HCEC 1CT (cell line): ENCODE measurements around the gene ITFG1.
A peak's percentile ranks its signal among the peaks of the same experiment; 100 is the strongest.
"Not testable (repeated sequence)": the region's sequence is repeated elsewhere in the genome, so short reads cannot be mapped to it uniquely, and the experiment has no call there.

Experiments used
- DNase-seq: peaks from one replicate; pipeline ENCODE4 v3.0.0-alpha.2; 2017

Gene ITFG1

DNA sequence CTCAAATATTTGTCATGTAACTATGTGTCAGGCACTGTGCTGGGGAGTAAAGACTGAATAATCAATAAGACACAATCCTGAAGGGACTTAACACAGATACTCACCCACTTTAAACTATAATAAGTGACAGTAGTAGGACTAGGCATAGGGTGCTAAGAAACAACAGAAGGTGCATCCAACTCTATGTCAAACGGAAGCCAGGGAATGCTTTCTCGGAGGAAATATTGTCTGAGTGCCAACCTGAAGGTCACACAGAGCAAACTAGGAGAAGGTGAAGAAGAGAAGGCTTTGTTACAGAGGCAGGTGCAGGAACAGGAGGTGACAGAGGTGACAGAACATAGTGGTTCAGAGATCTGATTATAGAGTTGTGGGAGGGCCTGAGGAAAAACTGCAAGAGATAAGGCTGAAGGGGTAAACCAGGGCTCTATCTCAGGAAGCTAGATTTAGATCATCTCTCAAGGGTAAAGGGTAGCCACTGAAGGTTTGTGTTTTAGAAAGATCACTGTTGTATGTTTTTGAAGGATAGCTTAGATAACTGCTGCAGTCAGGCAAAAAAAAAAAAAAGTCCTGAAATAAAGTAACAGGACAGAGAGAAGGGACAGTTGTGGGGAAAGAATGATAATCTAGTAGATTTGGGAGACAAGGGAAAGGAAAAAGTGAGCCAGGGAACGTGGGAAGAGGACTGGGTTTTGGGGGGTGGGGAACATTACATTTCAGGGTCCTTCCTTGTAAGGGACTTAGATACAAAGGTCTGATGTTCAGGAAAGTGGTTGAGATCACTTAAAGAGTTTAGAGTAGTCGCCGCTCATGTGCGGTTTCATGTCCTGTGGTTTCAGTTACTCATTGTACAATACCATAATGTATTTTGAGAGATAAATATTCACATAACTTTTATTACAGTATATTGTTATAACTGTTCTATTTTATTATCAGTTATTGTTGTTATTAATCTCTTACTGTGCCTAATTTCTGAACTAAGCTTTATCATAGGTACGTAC, 231.5 kb downstream of the ITFG1 start:
- DNase-seq = no peak

DNA sequence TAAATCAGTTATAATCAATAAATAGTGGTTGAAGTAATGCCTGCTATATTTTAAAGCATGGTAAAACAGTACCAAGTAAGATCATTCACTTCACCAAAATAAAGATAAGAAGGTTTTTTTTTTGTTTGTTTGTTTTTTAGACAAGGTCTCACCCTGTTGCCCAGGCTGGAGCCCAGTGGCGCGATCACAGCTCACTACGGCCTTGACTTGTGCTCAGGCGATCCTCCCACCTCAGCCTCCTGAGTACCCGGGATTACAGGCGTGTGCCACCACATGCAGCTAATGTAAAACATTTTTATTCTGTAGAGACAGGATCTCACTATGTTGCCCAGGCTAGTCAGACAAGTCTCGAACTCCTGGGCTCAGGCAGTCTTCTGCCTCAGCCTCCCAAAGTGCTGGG, 232.6 kb downstream of the ITFG1 start:
- DNase-seq = no peak

DNA sequence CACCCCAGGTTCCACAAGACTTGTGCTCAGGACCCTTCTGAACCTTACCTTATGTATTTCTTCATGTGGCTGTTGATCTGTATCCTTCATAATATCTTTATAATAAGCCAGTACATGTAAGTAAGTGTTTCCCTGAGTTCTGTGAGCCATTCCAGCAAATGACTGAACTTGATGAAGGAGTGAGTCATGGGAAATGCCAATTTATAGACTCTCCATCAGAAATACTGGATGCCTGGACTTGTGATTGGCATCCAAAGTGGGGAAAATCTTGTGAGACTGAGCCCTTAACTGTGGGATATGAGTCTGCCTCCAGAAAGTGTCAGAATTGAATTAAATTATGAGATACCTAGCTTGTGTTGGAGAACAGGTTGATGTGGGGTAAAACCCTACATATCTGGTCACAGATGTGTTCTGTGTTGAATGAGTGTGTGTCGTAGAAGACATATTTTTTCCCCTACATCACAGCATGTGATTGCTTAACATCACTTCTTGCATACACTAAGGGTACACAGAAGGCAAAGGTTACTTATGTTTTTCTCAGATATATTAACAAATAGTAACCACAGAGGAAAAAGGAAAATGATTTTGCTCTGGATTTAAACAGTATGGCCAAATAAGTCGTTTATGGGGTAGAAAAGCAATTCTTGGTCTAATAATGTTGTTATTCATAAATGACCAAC, 247.0 kb downstream of the ITFG1 start:
- DNase-seq = peak; percentile 72

DNA sequence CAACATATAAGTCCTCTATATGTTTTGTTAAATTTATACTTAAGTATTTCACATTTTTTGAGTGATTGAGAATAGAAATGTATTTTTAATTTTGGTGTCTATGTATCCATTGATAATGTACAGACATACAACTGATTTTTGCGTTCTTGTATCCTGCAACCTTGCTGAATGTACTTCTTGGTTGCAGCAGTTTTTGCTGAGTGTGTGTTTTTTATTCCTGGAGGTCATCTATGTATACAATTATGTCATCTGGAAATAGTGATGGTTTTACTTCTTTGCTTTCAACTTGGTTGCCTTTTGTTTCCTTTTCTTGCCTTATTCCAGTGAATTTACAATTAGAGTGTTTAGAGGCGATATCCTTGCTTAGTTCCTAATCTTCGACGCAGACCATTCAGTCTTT, 249.6 kb downstream of the ITFG1 start:
- DNase-seq = no peak

DNA sequence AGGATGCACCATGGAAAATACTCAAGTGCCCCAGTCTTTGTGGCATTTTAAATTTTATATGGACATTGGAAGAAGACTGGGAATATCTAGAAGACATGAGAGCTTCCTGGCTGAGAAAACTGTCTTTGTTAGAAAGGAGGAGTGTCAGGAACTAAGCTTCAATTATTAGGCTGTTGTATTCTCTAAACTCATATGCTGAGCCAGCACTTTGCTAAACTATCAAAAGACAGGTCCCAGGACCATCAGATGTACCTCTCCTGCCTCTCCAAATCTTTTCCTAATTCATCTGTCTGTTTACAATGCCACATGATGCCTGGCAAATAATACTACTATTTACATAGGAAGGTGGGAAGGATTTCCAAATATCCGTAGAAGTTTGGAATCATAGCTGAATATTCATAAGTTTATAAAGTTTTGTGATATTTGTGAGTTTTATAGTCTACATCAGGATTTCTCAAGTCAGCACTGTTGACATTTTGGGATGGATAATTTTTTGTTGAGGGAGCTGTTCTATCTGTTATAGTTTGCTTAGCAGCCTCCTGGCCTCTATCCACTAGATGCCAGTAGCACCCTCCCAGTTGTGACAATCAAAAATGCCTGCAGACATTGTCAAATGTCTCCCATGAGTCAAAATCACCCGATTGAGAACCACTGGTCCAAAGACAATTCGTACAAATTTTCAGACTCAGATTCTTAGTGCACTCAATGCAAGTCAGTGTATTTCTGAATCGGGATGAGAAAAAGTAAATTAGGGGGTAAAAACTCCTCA, 255.9 kb downstream of the ITFG1 start:
- no peak for DNase-seq

DNA sequence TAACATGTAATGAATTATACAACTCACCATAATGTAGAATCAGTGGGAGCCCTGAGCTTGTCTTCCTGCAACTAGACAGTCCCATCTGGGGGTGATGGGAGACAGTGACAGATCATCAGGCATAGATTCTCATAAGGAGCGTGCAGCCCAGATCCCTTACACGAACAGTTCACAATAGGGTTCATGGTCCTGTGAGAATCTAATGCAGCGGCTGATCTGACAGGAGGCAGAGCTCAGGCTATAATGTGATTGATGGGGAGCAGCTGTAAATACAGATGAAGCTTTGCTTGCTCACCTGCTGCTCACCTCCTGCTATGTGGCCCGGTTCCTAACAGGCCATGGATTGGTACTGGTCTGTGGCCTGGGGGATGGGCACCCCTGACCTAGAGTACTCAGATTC, 257.4 kb downstream of the ITFG1 start:
- DNase-seq = not testable (repeated sequence)

DNA sequence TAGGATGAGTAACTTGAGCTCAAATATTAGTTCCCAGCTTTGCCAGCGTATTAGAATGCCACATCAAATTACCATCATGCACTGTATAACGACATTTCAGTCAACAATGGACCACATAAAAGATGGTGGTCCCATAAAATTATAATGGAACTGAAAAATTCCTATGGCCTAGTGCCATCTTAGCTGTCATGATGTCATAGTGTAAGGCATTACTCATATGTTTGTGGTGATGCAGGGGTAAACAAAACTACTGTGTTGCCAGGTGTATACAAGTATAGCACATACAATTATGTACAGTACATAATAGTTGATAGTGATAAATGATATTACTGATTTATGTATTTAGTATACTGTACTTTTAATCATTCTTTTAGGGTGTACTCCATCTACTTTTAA, 262.7 kb downstream of the ITFG1 start:
- DNase-seq = no peak

DNA sequence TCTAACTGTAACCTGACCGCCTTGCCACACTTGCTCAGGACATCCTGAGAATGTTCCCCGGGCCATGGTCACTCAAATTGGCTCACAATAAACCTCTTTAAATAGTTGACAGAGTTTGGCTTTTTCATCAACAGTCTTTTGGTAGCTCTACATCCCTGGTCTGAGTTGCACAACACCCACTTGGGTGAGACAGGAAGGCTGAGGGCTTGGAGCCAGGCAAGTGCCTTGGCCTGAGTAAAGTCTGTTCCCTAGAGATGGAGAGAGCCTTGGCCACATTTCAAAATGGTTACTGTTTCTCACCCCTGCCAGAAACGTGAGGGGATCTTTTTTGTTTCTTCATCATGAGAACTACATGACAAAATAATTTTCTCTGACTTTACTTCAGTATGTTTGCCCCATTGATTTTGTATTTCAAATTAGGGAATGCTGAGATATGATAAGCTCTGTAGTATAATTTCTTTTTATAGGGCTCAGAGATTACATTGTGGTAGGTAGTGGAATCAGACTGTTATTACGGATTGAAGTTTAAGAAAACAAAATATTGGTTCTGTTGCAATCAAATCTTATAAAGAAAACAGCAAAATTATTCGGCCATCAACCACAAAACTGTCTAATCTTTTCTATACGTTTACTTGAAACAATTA, 263.2 kb downstream of the ITFG1 start:
- DNase-seq = peak; percentile 3

DNA sequence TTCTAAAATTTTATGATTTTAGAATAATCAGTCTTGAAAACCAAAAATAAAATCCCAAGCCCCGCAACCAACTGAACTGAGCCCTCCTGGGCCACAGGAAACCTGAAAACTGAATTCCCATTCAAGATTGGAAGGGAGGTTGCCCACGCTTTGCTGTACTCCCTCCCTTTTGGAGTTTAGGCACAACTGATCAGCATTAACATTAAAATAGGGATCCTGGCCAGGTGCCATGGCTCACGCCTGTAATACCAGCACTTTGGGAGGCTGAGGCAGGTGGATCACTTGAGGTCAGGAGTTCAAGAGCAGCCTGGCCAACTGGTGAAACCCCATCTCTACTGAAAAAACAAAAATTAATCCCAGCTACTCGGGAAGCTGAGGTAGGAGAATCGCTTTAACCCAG, 264.4 kb downstream of the ITFG1 start:
- no peak for DNase-seq

DNA sequence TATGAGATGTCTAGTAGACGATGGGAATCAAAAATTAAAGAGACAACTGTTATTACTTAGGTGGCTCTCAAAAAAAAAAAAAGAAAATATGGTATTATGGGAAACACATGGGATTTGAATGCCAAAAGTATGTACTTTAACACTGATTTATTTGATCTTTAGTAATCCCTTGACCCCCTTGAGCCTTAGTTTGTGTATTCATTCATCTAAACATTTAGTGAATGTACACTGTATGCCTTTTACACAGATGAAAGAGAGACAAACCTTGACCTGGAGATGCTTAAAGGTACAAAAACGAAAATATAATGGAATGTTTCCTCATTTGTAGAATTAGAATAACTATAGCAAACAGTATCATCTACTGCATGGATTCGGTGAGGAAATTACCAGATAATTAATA, 278.5 kb downstream of the ITFG1 start:
- no peak for DNase-seq

DNA sequence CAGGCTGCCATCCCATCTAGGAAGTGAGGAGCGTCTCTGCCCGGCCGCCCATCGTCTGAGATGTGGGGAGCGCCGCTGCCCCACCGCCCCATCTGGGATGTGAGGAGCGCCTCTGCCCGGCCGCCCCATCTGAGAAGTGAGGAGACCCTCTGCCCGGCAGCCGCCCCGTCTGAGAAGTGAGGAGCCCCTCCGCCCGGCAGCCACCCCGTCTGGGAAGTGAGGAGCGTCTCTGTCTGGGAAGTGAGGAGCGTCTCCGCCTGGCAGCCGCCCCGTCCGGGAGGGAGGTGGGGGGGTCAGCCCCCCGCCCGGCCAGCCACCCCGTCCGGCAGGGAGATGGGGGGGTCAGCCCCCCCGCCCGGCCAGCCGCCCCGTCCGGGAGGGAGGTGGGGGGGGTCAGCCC, 279.8 kb downstream of the ITFG1 start:
- DNase-seq = not testable (repeated sequence)

DNA sequence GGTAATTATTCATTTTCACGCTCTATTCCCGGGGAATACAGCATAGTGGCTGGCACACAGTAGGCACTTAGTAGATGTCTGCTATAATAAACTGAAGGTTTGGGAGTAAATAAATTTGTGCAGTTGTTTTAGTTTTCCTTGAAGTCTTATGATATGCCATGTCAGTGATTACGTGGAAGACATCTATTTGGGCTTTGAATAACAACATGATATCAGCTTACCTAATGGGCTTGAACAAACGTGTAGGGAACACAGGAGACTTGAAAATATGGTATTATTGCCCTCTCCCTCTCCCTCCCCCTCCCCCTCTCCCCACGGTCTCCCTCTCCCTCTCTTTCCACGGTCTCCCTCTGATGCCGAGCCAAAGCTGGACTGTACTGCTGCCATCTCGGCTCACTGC, 280.8 kb downstream of the ITFG1 start:
- DNase-seq = no peak

DNA sequence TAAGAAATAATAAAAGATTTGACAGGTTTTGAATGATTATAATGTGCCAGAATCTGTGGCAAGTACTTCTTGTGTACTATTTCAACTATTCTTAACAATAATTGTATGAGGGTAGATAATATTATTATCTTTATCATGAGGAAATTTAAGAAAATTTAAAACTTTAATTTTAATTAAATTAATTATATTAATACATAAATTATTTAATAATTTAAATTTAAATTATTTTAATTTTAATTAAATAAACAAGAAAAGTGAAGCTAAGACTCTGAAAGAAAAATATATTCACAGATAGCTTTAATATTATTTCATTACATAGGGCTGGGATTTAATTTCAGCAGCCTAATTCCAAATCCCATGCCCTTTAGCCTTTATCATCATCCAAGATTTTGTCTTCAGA, 285.7 kb downstream of the ITFG1 start:
- DNase-seq = no peak

DNA sequence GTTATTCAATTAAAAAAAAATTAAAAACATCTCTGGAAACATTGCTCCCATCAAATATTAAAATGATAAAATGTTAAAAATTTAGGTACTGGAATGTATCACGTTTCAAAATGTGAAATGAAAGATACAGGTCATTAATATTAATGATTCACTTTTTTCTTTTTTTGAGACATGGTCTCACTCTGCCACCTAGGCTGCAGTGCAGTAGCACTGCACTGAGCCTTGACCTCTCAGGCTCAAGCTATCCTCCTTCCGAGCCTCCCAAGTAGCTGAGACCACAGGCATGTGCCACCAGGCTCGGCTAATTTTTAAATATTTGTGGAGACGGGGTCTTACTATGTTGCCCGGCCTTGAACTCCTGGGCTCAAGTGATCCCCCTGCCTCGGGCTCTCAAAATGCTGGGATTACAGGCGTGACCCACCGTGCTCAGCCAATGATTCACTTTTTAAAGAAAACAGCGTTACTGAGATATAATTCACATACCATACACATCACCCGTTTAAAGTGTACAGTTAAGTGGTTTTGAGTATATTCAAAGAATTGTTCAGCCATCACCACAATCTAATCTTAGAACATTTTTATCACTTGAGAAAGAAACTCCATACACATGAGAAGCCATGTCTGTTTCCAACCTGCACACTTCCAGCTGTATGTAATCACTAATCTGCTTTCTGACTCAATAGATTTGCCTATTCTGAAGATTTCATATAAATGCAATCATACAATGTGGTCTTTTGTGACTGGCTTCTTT, 298.0 kb downstream of the ITFG1 start:
- DNase-seq = no peak

DNA sequence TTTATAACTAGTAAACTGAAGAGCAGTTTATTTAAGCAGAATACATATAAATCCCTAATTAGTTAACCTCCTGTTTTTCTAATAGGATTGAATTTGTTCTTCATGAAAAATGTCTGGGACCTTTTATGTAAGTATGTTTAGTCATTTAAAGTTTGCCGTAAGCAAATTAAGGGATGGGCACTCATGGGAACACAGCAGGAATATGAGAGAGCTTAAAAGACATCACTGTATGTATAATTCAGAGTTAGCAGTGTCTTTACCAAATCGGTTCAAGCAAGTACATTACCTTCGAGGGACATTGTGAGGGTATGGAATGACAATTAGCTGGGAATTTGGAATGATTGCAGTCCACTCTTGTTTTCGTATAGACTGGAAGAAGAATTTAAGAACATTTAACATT, 299.4 kb downstream of the ITFG1 start:
- no peak for DNase-seq

DNA sequence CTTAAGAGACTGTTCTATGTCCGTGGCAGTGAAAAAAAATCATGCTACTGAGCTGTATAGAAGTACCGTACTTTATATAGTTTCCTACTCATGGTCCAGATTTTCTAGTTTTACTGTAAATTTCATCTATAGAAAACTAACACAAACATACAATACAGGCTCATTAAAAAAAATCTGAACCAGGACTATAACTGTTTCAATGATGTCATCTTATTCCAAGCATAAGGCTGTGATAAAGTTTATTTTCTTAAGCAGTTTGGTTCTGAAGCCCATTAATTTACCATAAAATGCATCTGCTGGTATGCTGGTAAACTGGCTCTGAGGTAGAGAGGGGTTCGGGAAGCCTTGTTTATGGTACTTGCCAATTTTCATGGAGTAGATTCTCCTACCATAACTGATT, 300.4 kb downstream of the ITFG1 start:
- DNase-seq = no peak

DNA sequence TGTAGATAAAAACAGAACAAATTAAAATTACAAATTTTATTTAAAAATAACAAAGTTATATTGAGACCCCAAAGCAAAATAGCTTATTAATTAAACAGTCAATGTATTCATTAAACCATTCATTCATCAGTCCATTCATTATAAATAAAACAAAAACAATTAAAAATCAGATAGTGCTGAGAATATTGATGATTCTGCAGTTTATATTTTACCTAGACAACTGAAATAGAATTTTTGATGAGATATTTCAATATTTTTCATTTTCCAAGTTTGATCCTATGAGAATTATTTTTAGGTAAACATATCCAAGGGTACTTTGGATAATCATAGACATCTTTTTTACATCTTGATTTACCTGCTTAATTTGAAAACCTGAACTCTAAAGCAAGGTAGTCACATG, 301.9 kb downstream of the ITFG1 start:
- DNase-seq = no peak

DNA sequence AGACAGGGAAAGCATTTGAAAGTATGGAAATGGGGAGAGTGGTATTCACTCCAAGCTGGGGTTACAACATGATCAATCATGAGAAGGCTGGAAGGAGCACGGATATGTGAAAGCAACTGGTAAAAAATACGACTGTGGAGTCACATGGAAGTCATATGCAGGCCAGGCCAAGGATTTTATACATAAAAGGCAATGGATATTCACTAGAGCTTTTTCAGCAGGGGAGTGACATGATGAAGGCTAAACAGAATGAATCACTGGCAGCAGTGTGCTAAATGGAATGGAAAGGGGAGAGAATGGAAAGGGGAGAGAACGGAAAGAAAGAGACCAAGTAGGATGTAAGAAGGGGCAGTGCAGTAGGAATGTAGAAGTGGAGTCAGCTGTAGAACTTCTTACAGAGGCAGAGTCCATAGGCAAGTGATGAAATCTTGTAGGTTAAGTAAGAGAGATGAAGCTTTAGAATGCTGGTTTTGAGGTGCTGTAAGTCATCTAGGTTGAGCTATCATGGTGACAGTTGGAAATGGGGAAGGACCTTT, 304.1 kb downstream of the ITFG1 start:
- DNase-seq = no peak

DNA sequence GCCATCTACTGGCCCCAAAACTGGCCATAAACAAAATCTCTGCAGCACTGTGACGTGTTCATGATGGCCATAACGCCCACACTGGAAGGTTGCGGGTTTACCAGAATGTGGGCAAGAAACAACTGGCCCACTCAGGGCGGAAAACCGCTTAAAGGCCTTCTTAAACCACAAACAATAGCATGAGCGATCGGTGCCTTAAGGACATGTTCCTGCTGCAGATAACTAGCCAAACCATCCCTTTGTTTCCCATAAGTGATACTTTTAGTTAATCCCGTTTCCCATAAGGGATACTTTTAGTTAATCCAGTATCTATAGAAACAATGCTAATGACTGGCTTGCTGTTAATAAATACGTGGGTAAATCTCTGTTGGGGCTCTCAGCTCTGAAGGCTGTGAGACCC, 308.4 kb downstream of the ITFG1 start:
- DNase-seq = not testable (repeated sequence)

DNA sequence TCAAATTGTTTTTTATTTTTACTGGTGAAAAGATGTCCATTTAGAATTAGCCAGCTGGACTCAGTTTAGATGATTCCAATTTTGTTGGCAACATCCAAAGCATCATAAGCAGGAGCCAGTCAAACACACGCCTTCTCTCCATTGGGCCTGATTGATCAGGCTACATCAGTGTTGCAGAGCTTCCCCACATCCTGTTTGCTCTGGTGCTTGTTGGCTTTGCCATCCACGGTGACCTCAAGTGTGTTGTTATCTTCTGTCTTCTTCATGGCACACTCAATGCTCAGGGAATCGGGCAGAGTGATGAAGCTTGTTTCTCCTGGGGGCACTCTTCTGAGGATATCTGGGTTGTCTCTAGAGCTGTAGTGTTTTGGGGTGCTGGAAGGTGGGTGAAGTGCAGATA, 310.8 kb downstream of the ITFG1 start:
- no peak for DNase-seq

DNA sequence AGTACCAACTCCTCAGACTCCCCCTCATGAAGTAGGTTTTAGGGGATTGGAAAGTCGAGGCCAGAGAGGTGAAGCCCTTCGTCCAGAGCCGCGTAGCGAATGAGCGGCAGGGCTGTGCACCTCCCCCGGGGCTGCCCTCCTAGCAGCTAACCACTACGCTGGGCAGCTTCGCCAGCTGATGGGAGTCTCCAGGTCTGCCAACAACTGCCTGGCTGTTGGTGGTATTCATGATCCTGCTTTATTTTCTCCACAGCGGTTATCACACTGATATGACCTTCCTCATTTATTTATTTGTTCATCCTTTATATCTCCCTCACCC, 316.3 kb downstream of the ITFG1 start:
- no peak for DNase-seq
